ENCODE measurements around the gene PAX5. TPM values are rescaled to one million over a fixed set of nuclear protein-coding genes. Genes with fewer than 3 reads are reported as not detected.

Gene PAX5
- total RNA-seq, 2 experiments from 2014 or later: 0.95 to 1.1 TPM

DNA sequence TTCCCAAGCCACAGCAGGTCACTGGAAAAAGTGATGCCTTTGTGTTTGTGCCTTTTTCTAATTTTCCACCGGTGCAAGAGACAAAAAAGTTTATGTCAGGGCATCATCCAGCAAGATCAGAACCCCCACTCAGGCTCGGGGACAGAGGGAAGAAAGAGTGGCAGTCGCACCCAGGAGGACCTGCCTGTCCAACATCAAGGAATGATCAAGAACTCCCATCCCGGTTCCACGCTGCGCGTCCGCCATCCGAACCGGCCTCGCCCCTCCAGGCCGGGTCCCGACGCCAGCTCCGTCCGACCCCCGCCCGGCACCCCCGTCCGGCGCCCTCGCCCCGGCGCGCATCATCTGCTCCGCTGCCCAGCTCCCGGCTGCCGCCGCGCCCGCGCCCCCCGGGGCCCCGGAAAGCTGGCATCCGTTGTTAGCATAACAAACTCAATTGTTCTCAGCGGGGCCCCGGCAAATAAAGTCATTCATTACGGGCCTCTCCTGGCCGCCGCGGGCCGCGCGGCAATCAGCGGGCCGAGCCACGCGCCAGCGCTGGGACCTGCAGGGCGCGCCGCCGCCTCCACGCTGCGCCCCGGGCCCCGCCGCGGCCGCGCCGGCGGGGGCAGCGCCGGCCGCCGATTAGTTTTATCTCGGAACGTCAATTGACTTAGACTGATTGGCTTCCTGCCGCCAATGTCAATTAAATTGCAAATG lies 48.1 kb downstream of the PAX5 start:
- Mint-ChIP-seq H3K4me3 (no peak overlapping the region), H3K27ac (no peak overlapping the region), H3K36me3 (ENCODE audit: low read depth) (no peaks in the 10 kb centered on the region), H3K4me1 (ENCODE audit: low read depth) (peaks cover 13% of the 10 kb centered on the region), H3K27me3 (peaks cover 61% of the 10 kb centered on the region), H3K9me3 (peaks cover 7% of the 10 kb centered on the region)
- ATAC-seq (peak; percentile 20), DNase-seq (no peak)
- intact Hi-C loops (cut with micrococcal nuclease): no loop called here
- TF ChIP-seq CTCF (IDR thresholded peaks at IDR 0.05): no peak
- POLR2A ChIA-PET: no interaction called here
- CTCF ChIA-PET: interaction anchor here (0.9 to 8.3 kb wide), 3 partner anchors 112 to 430 kb away, joined by 3 to 105 read pairs (median 3); no protein-coding TSS in a partner anchor

GRCh38 chr9:36985061-36985768 lies 48.9 kb downstream of the PAX5 start:
- Mint-ChIP-seq H3K9me3 (peaks cover 3% of the 10 kb centered on the region), H3K4me1 (ENCODE audit: low read depth) (peaks cover 13% of the 10 kb centered on the region), H3K4me3 (no peak overlapping the region), H3K27ac (no peak overlapping the region), H3K36me3 (ENCODE audit: low read depth) (no peaks in the 10 kb centered on the region), H3K27me3 (peaks cover 58% of the 10 kb centered on the region)
- POLR2A ChIA-PET: no interaction called here
- no peak for TF ChIP-seq CTCF (IDR thresholded peaks at IDR 0.05)
- ATAC-seq (no peak), DNase-seq (no peak)
- CTCF ChIA-PET: interaction anchor here (1.3 to 8.3 kb wide), 3 partner anchors 112 to 115 kb away, joined by 3 to 105 read pairs (median 10); no protein-coding TSS in a partner anchor
- intact Hi-C loops (cut with micrococcal nuclease): no loop called here

DNA sequence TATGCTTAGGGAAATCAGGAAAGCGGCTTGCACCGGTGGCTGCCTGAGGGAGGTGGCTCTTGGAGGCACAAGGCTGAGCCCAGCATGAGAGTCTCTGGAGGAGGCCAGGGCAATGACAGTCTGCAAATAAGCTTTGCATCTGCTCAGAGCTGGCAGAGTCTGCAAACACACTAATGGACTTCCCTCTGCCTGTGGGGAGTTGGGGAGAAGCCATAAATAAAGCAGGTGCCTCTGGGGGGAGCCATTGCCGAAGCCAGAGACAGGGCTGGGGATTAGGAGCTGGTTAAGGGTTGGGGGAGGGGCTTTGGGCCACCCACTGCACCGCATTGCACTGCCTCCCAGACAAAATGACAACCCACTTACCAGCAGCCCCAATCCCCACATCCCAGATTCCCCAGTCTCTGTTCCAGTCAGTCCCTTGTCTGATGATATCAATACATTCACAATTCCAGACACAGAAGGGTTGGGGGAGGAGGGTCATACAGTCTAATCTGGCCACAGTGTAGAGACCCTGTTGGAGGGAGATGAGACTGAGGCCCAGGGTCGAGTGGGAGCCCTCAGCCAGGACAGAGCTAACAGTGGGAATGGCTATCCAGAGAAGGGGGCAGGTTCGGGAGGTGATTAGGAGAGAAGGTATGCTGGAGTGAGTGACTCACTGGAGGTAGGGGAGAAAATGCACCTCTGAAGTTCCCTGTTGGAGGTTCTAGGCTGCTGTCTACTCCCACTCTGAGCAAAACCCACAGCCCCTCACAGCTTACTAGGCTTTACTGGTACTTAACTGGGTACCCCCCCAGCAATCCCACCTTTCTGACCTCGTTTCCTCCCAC lies 53.7 kb downstream of the PAX5 start:
- H3K4me1 Mint-ChIP-seq (ENCODE audit: low read depth): no peaks in the 10 kb centered on the region
- DNase-seq (peak; percentile 32), ATAC-seq (no peak)
- no peaks in the 10 kb centered on the region for H3K9me3 Mint-ChIP-seq
- intact Hi-C loops (cut with micrococcal nuclease): no loop called here
- ChIA-PET CTCF (interaction anchor here (1.0 to 2.3 kb wide), 3 partner anchors 15 to 435 kb away, joined by 3 to 8 read pairs (median 4); no protein-coding TSS in a partner anchor), POLR2A (no interaction called here)
- no peak for TF ChIP-seq CTCF (IDR thresholded peaks at IDR 0.05)
- H3K27ac Mint-ChIP-seq: no peak overlapping the region
- H3K36me3 Mint-ChIP-seq (ENCODE audit: low read depth): no peaks in the 10 kb centered on the region
- peaks cover 25% of the 10 kb centered on the region for H3K27me3 Mint-ChIP-seq
- no peak overlapping the region for H3K4me3 Mint-ChIP-seq

DNA sequence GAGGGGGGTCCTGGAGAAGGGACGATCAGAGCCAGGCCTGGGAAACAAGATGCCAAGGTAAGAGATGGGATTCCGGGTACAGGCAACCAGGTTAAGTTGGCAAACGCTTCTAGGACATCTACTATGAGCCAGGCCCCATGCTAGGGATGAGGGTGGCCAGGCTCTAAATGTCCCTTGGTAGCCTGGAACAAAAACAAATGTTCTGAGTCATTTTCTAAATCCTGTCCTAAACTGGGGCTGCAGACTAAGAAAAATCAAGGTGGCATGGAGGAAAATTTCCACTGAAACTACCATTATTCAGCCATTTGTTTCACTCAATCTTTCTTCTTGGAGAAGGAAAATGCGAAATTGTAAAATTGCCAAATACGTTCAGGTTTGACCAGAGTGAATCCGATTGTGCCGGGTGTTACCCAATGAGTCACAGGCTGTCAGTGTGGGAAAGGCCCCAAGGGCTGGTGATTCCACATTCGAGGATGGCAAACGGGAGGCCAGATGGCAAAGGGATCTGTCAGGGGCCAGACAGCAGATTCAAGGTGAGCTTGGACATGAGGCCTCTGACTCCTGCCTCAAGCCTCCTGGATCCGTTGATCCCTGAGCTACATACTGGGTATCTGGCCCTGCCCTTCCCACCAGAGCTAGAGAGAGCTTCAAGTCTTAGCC lies 57.6 kb downstream of the PAX5 start:
- Mint-ChIP-seq H3K36me3 (ENCODE audit: low read depth) (no peaks in the 10 kb centered on the region), H3K4me3 (no peak overlapping the region), H3K4me1 (ENCODE audit: low read depth) (no peaks in the 10 kb centered on the region), H3K27me3 (peaks cover 7% of the 10 kb centered on the region), H3K27ac (no peak overlapping the region), H3K9me3 (no peaks in the 10 kb centered on the region)
- intact Hi-C loops (cut with micrococcal nuclease): no loop called here
- ChIA-PET POLR2A (no interaction called here), CTCF (interaction anchor here (0.8 to 1.0 kb wide), 2 partner anchors 16 to 104 kb away, joined by 3 read pairs; no protein-coding TSS in a partner anchor)
- no peak for TF ChIP-seq CTCF (IDR thresholded peaks at IDR 0.05)
- no peak for ATAC-seq
- no peak for DNase-seq
